Measurements from ENCODE around the gene ZNF160. TPM values are rescaled to one million over a fixed set of nuclear protein-coding genes. Genes with fewer than 3 reads are reported as not detected.

The ZNF160 gene
- total and polyA plus RNA-seq, 9 of the 15 experiments (the other 6 are each of a cell fraction or from before 2014, with no cell fraction given), result 3.6 to 22.1 (median 11.8) TPM

GRCh38 chr19:53019684-53020083 lies 83.5 kb downstream of the ZNF160 start:
- peak in 2 of 4 experiments; percentile 16 to 37 for DNase-seq (ENCODE audit: extremely low read depth in 1 of 4, low spot score in 3 of 4)
- BruUV-seq (replicated peaks), result no TSS peak
- no peak overlapping the region for H3K4me3 ChIP-seq
- TF ChIP-seq RAD21 (CRISPR knock-in tag; conservative IDR thresholded peaks at IDR 0.05 in 1 of 2, IDR thresholded peaks at IDR 0.05 in 1 of 2) (peak in 1 of 2 experiments; percentile 49; a peak in 2 of 4 replicates), GTF2B (IDR thresholded peaks at IDR 0.05; ENCODE audit: extremely low read depth, insufficient read length) (no peak), ZHX1 (conservative IDR thresholded peaks at IDR 0.05; ENCODE audit: low read length) (no peak), PRDM10 (IDR thresholded peaks at IDR 0.05; ENCODE audit: partially characterized antibody) (no peak), ZFPM2 (CRISPR knock-in tag; IDR thresholded peaks at IDR 0.05) (no peak), CREB3 (tag; conservative IDR thresholded peaks at IDR 0.05; ENCODE audit: low read depth) (no peak), ZNF347 (CRISPR knock-in tag; IDR thresholded peaks at IDR 0.05; ENCODE audit: low read depth) (no peak)
- TF ChIP-seq, protein P1, sequence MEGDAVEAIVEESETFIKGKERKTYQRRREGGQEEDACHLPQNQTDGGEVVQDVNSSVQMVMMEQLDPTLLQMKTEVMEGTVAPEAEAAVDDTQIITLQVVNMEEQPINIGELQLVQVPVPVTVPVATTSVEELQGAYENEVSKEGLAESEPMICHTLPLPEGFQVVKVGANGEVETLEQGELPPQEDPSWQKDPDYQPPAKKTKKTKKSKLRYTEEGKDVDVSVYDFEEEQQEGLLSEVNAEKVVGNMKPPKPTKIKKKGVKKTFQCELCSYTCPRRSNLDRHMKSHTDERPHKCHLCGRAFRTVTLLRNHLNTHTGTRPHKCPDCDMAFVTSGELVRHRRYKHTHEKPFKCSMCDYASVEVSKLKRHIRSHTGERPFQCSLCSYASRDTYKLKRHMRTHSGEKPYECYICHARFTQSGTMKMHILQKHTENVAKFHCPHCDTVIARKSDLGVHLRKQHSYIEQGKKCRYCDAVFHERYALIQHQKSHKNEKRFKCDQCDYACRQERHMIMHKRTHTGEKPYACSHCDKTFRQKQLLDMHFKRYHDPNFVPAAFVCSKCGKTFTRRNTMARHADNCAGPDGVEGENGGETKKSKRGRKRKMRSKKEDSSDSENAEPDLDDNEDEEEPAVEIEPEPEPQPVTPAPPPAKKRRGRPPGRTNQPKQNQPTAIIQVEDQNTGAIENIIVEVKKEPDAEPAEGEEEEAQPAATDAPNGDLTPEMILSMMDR (IDR thresholded peaks at IDR 0.05 in 2 of 3, conservative IDR thresholded peaks at IDR 0.05 in 1 of 3; ENCODE audit: insufficient read depth in 2 of 3, low read depth in 1 of 3, low read length in 3 of 3), result peak; percentile 37 to 64 (median 45); a peak in 4 of 6 replicates
- H3K27ac ChIP-seq (ENCODE audit: extremely low read depth, low read depth, low read length), result no peak overlapping the region
- no peaks in the 10 kb centered on the region for H4K20me1 ChIP-seq (replicated peaks; ENCODE audit: control insufficient read depth, insufficient read depth, low read length)
- no peaks in the 10 kb centered on the region for H3K9me1 ChIP-seq (ENCODE audit: control insufficient read depth, insufficient read depth, low read length)
- ChIA-PET POLR2A (no interaction called here), CTCF (ENCODE audit: low intra/inter-chr PET ratio) (no interaction called here)
- in situ Hi-C loops (cut with MboI), result no loop called here
- H3K9me3 ChIP-seq (replicated peaks; ENCODE audit: control insufficient read depth, insufficient read depth, low read depth, low read length), result no peaks in the 10 kb centered on the region
- ATAC-seq, result 0 out of 3 replicates have a peak, but pooled peaks have one; percentile 47
- no peak overlapping the region for H2AFZ ChIP-seq (ENCODE audit: low read depth, low read length)
- H3K36me3 ChIP-seq (ENCODE audit: control insufficient read depth, insufficient read depth, low read length), result no peaks in the 10 kb centered on the region
- intact Hi-C loops (cut with micrococcal nuclease), result no loop called here
- no peak overlapping the region for H3K4me2 ChIP-seq (ENCODE audit: insufficient read depth, low read length)
- no peak overlapping the region for H3K9ac ChIP-seq (ENCODE audit: insufficient read depth in 1 of 2, low read depth in 2 of 2, low read length in 2 of 2)
- H3K27me3 ChIP-seq (ENCODE audit: control insufficient read depth in 2 of 2, insufficient read depth in 2 of 2, low read length in 2 of 2), result no peaks in the 10 kb centered on the region; a peak in 1 of 5 replicates
- no peaks in the 10 kb centered on the region for H3K4me1 ChIP-seq (replicated peaks in 1 of 2; ENCODE audit: control insufficient read depth in 2 of 2, insufficient read depth in 2 of 2, low read length in 2 of 2)
- no peak for FAIRE-seq
- no peaks in the 10 kb centered on the region for H3K79me2 ChIP-seq (ENCODE audit: control insufficient read depth, insufficient read depth, low read length)
- 0% methylated on average over 1 of the region's 1 CpG for WGBS (ENCODE audit: insufficient coverage, low coverage, missing lambda C conversion rate)

Data from K562 (cell line).